ENCODE results near the gene LTB4R. TPM values are rescaled to one million over a fixed set of nuclear protein-coding genes. Genes with fewer than 3 reads are reported as not detected.

Gene LTB4R
- total RNA-seq, 1 experiment from 2014 or later: 3.8 TPM

DNA sequence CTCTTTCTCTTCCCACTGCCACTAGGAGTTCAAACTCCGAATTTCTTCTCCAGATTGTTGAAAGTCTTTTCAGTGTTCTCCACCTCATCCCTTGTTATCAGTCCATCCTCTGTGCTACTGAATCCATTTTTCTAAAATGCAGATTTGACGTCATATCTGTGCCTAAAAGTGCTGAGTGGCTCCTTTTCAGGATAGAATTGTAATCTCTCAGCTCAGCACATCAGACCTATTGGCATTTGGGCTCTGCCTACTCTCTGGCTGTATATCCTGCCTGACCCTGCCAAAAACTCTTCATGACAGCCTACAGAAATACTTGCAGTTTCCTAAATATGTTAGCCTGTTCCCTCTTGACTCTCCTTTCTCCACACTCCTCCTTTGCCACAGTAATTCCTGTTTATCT lies 38.8 kb upstream of the LTB4R start:
- H3K4me1 ChIP-seq: no peaks in the 10 kb centered on the region
- no peak overlapping the region for H3K4me3 ChIP-seq
- H3K9me3 ChIP-seq (replicated peaks): no peaks in the 10 kb centered on the region
- DNase-seq: no peak
- H3K27me3 ChIP-seq: no peaks in the 10 kb centered on the region
- H3K27ac ChIP-seq: no peak overlapping the region
- no peaks in the 10 kb centered on the region for H3K36me3 ChIP-seq

DNA sequence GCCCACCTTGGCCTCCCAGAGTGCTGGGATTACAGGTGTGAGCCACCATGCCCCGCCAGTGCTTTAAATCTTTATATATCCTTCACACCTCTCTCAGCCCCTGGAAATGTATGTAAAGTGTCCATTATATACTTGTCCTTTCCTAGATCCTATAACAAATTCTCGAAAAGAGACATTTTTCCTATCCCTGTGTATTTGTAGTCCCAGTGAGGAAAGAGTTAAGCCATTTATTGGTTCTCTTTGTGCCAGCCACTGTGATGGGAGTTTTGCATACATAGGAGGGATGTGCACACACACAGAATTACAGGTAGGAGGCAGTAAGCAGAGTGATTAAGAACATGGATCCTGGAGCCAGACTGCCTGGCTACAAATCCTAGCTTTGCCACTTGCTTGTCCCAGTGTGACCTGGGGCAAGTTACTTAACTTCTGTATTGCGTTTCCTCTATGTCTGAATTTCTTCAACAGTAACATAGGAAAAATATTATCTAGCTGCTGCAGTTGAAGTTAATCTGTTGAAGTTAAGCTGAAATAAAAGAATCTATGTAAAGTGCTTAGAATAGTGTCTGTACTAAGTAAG lies 37.8 kb upstream of the LTB4R start:
- Histone ChIP-seq H3K9me3 (replicated peaks) (no peaks in the 10 kb centered on the region), H3K36me3 (no peaks in the 10 kb centered on the region), H3K27me3 (no peaks in the 10 kb centered on the region), H3K27ac (no peak overlapping the region), H3K4me1 (no peaks in the 10 kb centered on the region), H3K4me3 (no peak overlapping the region)
- no peak for DNase-seq

DNA sequence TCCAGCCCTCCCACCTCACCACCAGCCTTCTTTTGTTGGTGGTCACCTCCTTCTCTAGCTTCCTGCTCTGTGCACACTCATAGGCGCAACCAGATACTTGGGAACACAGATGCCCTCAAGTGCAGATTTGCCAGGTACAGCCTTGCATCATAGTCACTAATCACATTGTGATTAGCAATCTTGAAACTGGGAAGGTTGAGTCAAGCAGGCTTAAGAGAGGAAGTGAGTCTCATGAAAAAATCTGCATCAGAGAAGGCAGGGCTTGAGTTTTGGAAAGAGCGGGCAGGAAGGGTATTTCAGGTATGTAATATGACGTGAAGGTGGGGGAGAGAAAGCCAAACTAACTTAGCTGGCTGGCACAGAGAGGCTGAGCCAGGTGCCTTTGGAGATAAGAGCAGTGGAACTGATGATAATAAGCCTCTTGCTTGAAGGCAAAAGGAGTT lies 37.2 kb upstream of the LTB4R start:
- H3K27ac ChIP-seq: no peak overlapping the region
- H3K4me3 ChIP-seq: no peak overlapping the region
- no peaks in the 10 kb centered on the region for H3K27me3 ChIP-seq
- DNase-seq: no peak
- no peaks in the 10 kb centered on the region for H3K4me1 ChIP-seq
- no peaks in the 10 kb centered on the region for H3K9me3 ChIP-seq (replicated peaks)
- no peaks in the 10 kb centered on the region for H3K36me3 ChIP-seq

DNA sequence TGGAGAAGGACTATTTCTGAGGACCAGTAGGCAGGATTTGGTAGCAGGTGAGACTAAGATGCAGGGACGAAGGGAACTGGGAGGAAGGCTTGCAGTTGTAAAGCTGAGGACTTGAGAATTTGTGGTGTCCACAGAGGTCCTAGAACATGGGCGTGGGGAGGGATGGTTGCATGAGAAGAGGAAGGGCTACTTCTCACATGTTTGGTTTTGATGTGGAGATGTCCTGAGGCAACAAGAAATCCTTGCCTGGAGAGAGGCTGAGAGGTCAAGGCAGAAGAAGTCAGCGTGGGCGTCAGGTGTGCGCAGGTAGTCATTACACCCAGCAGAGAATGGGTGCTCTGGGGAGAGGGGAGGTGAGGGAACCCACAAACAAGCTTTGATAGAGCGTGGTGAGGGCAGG lies 34.2 kb upstream of the LTB4R start:
- no peaks in the 10 kb centered on the region for H3K27me3 ChIP-seq
- H3K4me1 ChIP-seq: no peaks in the 10 kb centered on the region
- no peak overlapping the region for H3K4me3 ChIP-seq
- no peak for DNase-seq
- H3K9me3 ChIP-seq (replicated peaks): no peaks in the 10 kb centered on the region
- no peak overlapping the region for H3K27ac ChIP-seq
- H3K36me3 ChIP-seq: no peaks in the 10 kb centered on the region

DNA sequence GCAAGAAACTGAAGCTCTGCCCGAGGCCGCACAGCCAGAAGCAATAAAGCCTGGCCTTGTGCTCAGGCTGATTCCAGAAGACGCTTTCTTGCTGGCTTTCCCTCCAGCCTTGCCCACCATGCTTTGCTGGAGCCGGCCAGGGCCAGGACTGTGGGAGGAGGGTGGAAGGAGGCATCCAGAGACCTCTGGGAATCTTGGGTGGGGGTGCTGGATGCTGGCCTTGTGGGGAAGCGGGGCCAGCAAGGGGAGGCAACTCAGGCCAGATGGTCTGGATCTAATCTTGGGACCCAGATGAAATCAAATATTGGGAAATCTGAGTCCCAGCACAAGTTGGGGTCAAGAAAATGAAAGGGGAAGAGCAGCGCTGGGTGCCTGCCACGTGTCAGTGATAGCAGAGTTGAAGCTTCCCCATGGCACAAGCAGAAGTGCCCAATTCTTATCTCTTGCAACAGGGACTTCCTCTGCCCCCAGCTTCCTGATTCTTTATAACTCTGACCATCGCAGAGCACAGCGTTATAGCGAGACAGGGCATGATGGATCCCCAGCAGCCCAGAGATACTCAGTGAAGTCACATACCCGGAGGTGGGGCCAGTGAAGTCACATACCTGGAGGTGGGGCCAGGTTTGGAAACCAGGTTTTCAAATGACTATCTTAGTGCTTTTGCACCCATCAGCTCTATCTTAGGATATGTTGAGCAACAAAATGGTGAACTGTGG lies 33.5 kb upstream of the LTB4R start:
- Histone ChIP-seq H3K4me3 (no peak overlapping the region), H3K27me3 (no peaks in the 10 kb centered on the region), H3K9me3 (replicated peaks) (no peaks in the 10 kb centered on the region), H3K27ac (no peak overlapping the region), H3K4me1 (no peaks in the 10 kb centered on the region), H3K36me3 (no peaks in the 10 kb centered on the region)
- DNase-seq: no peak

DNA sequence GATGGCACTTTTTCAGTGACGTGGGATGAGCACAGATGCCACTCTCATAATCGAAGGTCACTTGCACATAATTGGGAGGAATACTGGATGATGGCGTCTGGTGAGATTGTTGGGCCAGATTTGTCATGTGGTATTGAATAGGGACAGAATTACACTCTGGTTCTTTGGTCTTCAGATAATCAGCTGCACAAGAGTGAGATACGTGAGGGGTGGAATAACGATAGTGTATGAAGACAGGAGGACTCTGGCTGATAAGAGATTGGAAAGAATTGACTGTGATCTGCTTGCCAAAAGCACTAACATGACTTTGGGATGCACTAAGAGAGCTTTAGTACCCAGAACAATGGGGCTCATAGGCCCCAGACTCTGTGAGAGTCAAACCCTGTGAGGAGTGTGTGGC lies 32.9 kb upstream of the LTB4R start:
- H3K36me3 ChIP-seq: no peaks in the 10 kb centered on the region
- H3K9me3 ChIP-seq (replicated peaks): no peaks in the 10 kb centered on the region
- H3K4me3 ChIP-seq: no peak overlapping the region
- H3K27ac ChIP-seq: no peak overlapping the region
- DNase-seq: no peak
- no peaks in the 10 kb centered on the region for H3K4me1 ChIP-seq
- no peaks in the 10 kb centered on the region for H3K27me3 ChIP-seq

GRCh38 chr14:24279301-24280186 lies 31.8 kb upstream of the LTB4R start:
- no peak overlapping the region for H3K27ac ChIP-seq
- H3K36me3 ChIP-seq: no peaks in the 10 kb centered on the region
- H3K9me3 ChIP-seq (replicated peaks): no peaks in the 10 kb centered on the region
- H3K4me1 ChIP-seq: no peaks in the 10 kb centered on the region
- no peaks in the 10 kb centered on the region for H3K27me3 ChIP-seq
- H3K4me3 ChIP-seq: no peak overlapping the region
- DNase-seq: no peak

DNA sequence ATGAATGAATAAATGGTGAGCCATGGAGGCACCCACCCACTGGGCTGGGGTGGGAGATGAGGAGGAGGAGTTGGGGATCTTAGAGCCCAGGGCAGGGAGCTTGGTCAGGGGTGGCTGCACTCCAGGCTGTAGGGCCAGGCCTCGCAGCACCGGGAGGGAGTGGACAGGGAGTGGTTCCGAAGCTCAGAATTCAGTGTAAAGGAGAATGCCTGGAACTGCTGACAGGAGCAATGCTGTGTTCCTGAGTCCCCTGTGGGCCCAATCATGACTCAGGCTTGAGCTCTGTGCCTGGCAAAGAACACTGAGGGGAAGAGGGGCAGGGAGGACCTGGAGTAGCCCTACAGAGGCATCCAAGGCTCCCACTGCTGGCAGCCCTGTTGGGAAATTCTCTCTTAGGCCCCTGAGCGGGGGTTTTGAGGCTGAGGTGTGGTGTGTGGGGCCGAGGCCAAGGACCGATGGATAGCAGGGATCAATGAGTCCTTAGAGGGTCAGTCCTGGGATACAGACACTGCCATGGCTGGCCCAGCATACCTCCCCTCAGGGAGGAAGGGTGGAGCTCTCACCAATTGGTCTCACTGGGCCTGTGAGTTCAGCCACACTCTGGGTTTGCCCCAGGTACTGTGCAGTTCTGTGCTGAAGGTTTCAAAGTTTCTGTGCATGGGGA lies 30.4 kb upstream of the LTB4R start:
- Histone ChIP-seq H3K27me3 (no peaks in the 10 kb centered on the region), H3K36me3 (no peaks in the 10 kb centered on the region), H3K4me1 (no peaks in the 10 kb centered on the region), H3K4me3 (no peak overlapping the region), H3K9me3 (replicated peaks) (no peaks in the 10 kb centered on the region), H3K27ac (no peak overlapping the region)
- DNase-seq: no peak

GRCh38 chr14:24281636-24282035 lies 29.7 kb upstream of the LTB4R start:
- no peaks in the 10 kb centered on the region for H3K27me3 ChIP-seq
- DNase-seq: no peak

DNA sequence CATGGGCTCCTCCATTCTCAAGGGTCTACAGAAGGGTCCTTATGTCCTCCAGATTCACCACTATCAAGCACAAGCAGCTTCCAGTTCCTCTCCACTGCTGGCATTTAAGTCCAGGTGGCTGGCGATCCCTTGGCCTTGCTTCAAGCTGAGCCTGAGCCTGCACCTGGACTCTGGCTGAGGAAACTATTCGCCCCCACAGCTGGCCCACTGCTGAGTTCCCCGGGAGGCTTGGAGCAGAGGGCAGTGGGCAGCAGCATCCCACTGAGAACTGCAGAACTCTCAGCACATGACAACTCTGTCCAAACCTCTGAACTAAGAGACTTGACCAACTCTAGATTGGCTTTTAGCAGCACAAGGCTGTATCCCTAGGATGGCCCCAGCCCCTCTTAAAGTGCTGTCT lies 28.6 kb upstream of the LTB4R start:
- H3K36me3 ChIP-seq: no peaks in the 10 kb centered on the region
- H3K4me3 ChIP-seq: no peak overlapping the region
- no peaks in the 10 kb centered on the region for H3K4me1 ChIP-seq
- no peaks in the 10 kb centered on the region for H3K9me3 ChIP-seq (replicated peaks)
- no peak for DNase-seq
- H3K27ac ChIP-seq: no peak overlapping the region
- no peaks in the 10 kb centered on the region for H3K27me3 ChIP-seq

More at GRCh38 chr14:24281636-24282035, 29.7 kb upstream of the LTB4R start:
- no peaks in the 10 kb centered on the region for H3K9me3 ChIP-seq (replicated peaks)
- no peak overlapping the region for H3K27ac ChIP-seq
- no peaks in the 10 kb centered on the region for H3K36me3 ChIP-seq
- H3K4me3 ChIP-seq: no peak overlapping the region
- no peaks in the 10 kb centered on the region for H3K4me1 ChIP-seq

DNA sequence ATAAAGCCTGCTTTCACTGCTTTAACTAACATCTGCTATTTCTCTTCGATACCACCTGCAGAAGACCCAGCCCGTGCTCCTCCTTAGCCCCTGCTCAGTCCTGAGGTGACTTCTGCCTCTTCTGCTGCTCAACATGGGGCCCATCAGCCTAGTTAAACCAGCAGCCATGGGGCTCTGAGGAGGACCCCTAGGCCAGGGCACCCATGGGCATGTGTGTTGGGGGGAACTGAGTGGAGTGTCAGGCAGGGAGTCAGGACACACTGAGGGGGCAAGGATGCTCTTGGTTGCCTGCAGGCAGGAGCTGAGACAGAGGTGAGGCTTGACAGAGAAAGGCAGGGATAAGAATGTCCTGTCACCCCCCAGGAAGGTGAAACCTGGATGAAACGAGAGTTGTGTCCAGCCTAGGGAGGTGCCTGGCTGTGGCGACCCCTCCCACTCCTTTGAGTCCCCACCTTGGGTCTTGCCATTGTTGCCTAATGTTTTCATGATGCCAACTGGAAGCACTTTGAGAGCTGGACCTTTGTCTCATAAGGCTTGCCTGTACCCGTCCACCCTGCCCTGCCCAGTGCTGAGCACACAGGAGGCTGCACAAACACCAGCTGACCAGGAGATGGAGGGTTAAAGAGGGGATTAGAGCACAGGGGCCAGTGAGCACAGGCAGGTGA lies 27.4 kb upstream of the LTB4R start:
- no peaks in the 10 kb centered on the region for H3K4me1 ChIP-seq
- H3K9me3 ChIP-seq (replicated peaks): no peaks in the 10 kb centered on the region
- no peak overlapping the region for H3K4me3 ChIP-seq
- DNase-seq: no peak
- H3K27ac ChIP-seq: no peak overlapping the region
- H3K36me3 ChIP-seq: no peaks in the 10 kb centered on the region
- no peaks in the 10 kb centered on the region for H3K27me3 ChIP-seq

GRCh38 chr14:24284501-24285035 lies 26.7 kb upstream of the LTB4R start:
- no peak for DNase-seq
- Histone ChIP-seq H3K27ac (no peak overlapping the region), H3K4me1 (no peaks in the 10 kb centered on the region), H3K9me3 (replicated peaks) (no peaks in the 10 kb centered on the region), H3K4me3 (no peak overlapping the region), H3K36me3 (no peaks in the 10 kb centered on the region), H3K27me3 (no peaks in the 10 kb centered on the region)

GRCh38 chr14:24285351-24285750 lies 26.0 kb upstream of the LTB4R start:
- H3K4me3 ChIP-seq: no peak overlapping the region
- no peaks in the 10 kb centered on the region for H3K27me3 ChIP-seq
- no peaks in the 10 kb centered on the region for H3K9me3 ChIP-seq (replicated peaks)
- H3K4me1 ChIP-seq: no peaks in the 10 kb centered on the region
- H3K27ac ChIP-seq: no peak overlapping the region
- no peaks in the 10 kb centered on the region for H3K36me3 ChIP-seq
- DNase-seq: no peak

DNA sequence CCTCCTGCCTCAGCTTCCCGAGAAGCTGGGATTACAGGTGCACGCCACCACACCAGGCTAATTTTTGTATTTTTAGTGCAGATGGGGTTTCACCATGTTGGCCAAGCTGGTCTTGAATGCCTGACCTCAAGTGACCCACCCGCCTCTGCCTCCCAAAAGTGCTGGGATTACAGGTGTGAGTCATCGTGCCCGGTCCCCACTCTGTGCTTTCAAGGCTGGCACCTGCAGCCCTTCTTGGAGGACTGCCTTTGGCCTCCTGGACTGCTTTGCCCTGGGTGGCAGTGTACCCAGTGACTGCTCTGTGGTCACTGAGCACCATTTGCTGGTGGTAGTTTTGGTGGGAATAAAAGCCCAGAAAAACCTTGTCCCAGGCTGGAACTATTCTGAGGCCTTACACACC lies 24.3 kb upstream of the LTB4R start:
- H3K4me3 ChIP-seq: no peak overlapping the region
- no peak for DNase-seq
- H3K27ac ChIP-seq: no peak overlapping the region
- no peaks in the 10 kb centered on the region for H3K4me1 ChIP-seq
- no peaks in the 10 kb centered on the region for H3K9me3 ChIP-seq (replicated peaks)
- no peaks in the 10 kb centered on the region for H3K36me3 ChIP-seq
- no peaks in the 10 kb centered on the region for H3K27me3 ChIP-seq
